ENCODE results near the gene GPRC5A. TPM values are rescaled to one million over a fixed set of nuclear protein-coding genes. Genes with fewer than 3 reads are reported as not detected.

GPRC5A gene
- total RNA-seq, 1 donor from 2014 or later, result under 0.01 TPM

DNA sequence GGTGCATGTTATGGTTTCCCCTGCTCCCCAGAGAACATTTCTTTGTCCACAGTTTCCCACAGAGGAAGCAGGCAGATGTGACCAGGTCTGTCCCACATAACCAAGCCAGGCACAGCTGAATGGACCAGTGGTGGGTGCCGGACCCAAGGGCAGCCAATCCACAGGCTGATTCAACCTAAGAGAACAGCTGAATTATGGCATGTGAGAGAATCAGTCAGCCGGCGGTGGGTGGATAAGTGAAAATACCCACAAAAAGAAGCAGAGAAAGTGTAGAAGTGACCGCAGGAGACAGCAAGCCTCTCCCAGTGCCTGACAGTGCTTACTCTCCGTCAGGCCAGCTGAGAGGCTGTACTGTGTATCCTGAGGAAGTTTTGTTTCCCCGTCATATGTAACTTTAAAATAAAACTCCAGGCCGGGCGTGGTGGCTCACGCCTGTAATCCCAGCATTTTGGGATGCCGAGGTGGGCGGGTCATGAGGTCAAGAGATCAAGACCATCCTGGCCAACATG is 45.7 kb downstream of the GPRC5A start:
- FAIRE-seq, result no peak
- no peak for DNase-seq (ENCODE audit: low spot score in 2 of 2)

DNA sequence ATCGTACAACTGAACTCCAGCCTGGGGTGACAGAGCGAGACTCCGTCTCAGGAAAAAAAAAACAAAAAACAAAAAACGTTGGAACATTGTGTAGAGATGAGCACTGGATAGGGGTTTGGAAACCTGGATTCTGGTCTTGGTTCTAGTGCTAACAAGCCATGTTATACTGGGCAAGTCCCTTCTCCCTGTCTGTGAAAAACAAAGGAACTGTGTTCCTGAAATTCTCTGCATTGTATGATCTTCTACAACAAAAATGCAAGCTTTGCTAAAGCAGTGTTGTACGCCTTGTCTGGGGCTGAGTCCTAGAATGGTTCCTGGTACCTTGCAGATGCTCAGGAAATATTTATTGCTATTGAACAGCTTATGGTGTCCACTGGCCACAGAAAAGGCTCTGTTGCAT is 47.2 kb downstream of the GPRC5A start:
- no peak for FAIRE-seq
- DNase-seq (ENCODE audit: low spot score in 2 of 2), result no peak

DNA sequence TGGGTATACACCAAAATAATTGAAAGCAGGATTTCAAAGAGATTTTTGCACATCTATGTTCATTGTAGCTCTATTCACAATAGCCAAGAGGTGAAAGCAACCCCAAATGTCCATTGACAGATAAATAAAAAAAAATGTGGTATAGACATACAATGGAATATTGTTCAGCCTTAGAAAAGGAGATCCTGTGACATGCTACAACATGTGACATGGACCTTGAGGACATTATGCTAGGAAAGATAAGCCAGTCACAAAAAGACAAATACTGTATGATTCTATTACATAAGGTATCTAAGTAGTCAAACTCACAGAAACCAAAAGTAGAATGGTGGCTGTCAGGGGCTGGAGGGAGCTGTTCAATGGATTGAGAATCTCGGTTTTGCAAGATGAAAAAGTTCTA is 48.5 kb downstream of the GPRC5A start:
- FAIRE-seq, result no peak

DNA sequence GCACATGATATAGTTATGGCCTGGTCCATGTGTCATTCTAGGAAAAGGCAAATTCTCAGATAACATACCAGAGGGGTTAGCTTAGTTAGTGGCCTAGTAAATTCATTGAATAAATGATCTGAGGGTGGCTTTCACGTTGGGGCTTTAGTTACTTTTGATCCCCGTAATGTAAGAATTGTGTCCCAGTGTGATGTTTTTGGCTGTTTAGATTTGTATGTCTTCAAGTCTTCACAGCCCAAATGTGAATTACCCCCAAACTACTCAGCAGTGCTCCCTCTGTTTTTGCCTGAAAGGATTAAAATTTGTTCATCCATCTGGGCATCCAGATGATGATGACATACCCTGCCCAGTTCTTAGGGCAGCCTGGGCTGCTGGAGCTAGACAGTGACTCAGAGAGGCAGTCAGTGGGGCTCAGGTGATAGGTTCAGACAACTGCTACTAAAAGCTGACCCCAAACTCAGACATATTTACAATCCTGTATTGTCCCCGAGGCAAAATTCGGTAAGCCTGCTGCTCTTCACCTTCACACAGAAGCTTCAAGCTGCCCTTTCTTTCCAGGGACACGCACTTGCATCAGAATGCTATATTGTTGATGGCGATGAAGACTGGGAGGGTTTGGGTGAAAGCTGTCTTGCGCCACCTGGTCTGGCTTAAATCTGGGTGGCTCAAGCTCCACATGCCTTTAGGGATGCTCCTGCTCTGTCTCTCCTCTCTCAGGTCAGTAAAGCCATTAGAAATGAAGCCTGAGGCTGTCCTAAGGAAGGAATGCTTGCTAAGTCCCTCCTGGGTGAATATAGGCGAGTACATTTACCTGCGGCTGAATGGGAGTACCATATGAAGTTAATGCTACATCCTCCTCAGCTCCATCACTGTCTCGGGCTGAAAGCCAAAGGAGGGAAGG is 50.3 kb downstream of the GPRC5A start:
- DNase-seq (ENCODE audit: low spot score in 2 of 2), result no peak
- FAIRE-seq, result no peak

More for the DNA sequence above, 48.5 kb downstream of the GPRC5A start:
- no peak for DNase-seq (ENCODE audit: low spot score in 2 of 2)

DNA sequence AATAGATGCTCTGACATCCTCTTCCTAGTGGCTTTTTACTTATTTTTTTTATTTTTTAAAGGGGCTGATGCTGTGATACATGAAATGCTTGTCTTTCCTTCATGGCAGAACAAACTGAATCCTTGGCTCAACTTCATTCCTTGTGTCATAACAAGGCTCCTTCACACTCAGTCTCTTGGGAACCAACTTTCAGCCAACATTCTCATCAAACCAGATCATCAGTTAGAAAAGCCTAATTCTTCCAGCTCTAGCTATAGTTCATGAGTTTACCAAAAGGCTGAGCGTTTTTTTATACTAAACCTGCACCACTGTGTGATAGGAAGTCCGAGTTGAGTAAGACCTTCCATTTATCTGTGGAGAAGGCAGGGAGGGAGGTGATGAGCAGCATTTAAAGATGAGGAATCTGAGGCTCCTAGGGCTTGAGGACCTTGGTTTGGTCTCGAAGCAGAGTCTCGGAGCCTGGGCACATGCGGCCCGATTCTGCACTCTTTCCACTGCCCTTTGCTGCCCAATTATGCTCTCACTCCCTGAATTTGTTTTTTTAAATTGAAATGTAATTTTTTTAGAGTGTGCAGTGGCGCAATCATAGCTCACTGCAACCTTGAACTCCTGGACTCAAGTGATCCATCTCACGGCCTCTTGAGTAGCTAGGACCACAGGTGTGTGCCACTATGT is 52.4 kb downstream of the GPRC5A start:
- DNase-seq (ENCODE audit: low spot score in 2 of 2) (no peak), FAIRE-seq (no peak)

DNA sequence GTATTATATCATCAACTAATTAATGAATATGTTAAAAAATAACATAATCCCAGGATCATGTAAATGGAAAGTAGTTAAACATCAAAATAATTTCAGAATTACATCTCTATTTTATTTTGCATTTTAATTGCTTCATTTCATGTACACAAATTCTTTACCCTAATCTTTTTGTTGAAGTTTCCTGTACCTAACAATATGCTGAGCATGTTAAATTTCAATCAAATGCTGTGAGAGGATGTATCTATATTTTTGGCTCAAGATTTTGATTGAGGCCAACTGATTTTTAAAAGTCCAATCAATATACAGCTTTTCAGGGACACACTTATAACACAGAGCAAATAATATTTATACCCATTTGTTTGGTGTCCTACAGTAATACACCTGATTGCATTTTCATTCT is 54.2 kb downstream of the GPRC5A start:
- DNase-seq (ENCODE audit: low spot score in 2 of 2), result no peak
- FAIRE-seq, result peak; percentile 95

DNA sequence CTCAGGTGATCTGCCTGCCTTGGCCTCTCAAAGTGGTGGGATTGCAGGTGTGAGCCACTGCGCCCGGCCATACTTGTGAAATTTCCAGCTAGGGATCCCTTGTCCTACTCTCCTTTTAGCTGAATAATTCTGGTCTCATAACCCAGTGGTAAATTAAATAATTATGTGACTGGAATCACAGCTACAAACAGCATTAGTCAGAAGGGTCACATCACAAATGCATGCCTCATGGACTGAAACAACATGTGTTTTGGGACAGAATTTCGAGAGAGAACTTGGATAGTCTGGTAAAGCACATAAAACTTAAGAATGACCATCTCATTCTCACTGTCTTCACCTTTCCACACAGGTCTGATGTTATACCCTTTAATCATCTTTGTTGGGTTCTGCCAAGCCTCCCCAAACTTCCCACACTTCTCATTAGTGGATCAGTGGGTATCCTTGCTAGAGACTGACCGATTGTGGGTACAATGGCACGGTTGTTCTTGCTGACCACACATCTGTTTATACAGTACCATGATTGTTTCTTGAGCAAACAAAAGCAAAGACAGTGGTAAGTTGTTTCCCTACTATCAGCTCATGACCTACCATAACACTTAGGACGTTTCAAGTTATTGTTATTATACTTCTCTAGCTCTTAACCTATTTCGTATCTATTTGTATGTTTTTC is 55.5 kb downstream of the GPRC5A start:
- FAIRE-seq (peak; percentile 91), DNase-seq (ENCODE audit: low spot score in 2 of 2) (peak; percentile 24 to 47)

DNA sequence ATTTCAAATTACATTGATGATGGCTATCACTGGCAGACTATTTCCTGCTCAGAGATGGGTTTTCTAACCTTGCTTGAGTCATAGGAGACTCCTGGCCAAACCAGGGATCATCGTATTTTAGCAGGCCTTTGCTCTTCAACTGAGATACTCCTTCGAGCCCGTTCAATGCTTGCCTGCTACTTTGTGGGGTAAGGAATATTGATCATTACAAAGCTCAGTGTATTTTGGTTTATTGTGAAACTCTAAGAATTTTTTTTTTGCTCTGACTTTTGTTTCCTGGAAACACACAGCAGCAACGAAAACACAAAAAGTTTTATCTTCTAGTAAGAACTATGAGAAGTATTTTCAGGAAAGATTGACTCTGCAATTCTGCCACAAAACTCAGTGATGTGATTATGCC is 56.5 kb downstream of the GPRC5A start:
- DNase-seq (ENCODE audit: low spot score in 2 of 2) (no peak), FAIRE-seq (no peak)

DNA sequence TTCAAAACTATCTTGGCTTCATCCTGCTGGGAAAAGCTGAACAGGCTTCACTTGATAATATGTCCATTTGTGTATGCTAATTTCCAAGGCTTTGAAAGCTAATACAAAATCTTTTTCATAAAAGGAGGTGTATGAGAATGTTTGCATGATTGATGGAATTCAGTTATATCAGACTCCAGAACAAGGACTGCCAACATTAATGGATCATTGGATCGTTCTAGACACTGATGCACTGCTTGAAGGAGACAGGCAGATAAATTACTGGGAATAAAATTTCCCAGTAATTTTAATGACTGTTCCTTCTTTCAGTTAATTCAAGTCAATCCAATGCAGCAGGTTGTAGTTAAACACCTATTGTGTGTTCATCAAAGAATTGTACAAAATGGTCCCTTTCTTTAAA is 60.1 kb downstream of the GPRC5A start:
- FAIRE-seq (no peak), DNase-seq (ENCODE audit: low spot score in 2 of 2) (no peak)

DNA sequence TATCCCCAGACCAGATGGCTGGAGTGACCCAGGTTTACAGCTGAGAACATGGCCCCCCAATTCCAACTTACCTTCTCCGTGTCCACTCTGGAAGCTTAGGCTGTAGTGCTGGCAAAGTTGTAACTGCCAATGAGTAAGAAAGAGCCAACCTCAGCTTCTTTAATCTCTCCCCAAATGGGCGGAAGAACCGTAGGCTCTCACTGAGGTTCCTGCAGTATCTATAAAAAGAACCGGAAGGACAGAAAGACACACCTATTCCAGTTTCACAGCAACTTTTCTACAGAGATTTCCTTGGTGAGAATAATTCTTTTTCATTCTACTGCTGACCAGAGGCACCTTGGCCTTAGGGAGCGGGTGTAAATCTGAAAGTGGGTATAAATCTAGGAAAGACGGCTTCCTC is 60.7 kb downstream of the GPRC5A start, which contains the start of gene GPRC5D:
TSS of gene GPRC5D (minus strand) at position 135 of the 400 bp plus-strand sequence. CDS start 1,786 bp downstream, outside the sequence.
- DNase-seq (ENCODE audit: low spot score in 2 of 2), result no peak
- FAIRE-seq, result no peak

DNA sequence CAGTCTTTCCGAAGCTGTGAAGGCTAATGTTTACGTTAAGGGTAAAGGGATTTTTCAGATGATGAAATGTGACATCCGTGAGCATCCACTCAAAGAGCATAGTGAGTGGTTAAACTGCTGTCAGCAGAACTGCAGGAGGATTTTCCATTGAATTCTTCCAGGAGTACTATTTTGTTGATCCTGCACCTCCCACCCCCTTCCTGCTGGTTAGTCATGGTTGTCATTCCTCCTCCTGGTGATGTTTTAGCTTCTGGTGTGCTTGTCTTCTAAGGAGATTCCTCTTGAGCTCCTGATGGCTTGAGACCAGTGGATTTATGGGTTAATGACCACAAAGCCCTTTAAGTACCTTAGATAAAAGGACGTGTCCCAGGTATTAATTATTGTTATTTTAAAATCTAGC is 63.0 kb downstream of the GPRC5A start:
- FAIRE-seq (no peak), DNase-seq (ENCODE audit: low spot score in 2 of 2) (no peak)

DNA sequence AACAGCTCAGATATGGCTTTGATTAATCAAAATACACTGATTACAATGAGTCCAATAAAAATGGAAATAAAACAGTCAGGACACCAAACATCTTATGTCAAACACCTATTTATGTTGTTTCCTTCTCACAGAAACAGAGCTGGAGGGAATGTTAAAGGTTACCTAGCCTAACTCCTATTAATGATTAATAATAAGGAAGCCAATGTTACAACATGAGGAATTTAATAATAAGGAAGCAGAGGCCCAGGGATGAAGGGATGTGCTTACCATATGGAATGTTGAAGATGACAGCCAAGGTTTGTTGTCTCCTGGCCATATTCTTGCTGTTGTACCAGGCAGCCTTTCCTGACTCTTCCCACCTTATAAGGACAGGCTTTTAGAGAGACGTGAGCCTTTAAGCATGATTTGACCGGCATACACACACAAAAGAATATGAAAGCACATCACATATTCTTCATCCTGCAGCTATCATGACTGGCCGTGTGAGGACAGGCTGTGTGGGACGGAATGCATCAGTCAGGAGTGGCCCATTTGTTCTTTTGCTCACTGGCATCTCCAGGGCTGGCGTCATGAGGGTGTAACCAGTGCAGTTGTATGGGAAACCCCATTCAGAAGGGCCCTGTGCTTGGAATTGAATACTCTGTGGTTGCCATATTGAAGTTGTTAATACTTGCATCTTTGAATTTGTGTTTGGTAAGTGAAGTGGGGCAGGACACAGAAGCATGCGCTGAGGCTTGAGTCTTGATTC is 63.7 kb downstream of the GPRC5A start:
- FAIRE-seq, result no peak
- DNase-seq (ENCODE audit: low spot score in 2 of 2), result no peak

DNA sequence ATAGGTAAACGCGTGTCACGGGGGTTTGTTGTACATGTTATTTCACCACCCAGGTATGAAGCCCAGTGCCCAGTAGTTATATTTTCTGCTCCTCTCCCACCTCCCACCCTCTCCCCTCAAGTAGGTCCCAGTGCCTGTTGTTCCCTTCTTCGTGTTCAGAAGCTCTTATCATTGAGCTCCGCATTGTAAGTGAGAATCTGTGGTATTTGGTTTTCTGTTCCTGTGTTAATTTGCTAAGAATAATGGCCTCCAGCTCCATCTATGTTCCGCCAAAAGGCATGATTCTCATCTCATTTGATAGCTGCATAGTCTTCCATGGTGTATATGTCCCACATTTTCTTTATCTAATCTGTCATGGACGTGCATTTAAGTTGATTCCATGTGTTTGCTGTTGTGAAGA is 67.5 kb downstream of the GPRC5A start:
- FAIRE-seq (no peak), DNase-seq (ENCODE audit: low spot score in 2 of 2) (no peak)

DNA sequence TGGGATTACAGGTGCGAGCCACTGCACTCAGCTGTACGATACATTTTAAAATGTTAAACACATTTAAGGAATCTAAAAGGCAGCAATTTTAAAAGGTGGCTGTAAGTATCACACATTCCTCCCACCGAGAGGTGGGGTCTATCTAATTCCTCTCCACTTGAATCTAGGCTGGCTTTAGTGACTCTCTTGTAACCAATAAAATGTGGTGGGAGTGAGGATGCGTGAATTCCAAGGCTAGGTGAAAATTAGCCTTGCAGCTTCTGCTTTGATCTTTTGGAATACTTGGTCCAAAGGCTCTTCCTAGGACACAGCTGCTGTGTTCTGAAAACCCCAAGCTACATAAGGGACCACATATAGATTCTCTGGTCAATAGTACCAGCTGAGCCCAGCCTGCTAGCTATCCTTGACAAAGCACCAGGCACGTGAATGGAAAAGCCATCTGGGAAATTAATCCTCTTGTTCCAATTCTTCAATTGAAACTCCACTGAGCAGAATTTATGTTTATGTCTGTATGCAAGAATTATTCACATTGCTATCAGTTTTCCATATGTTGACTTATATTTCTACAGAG is 69.4 kb downstream of the GPRC5A start:
- DNase-seq (ENCODE audit: low spot score in 2 of 2), result no peak
- no peak for FAIRE-seq

DNA sequence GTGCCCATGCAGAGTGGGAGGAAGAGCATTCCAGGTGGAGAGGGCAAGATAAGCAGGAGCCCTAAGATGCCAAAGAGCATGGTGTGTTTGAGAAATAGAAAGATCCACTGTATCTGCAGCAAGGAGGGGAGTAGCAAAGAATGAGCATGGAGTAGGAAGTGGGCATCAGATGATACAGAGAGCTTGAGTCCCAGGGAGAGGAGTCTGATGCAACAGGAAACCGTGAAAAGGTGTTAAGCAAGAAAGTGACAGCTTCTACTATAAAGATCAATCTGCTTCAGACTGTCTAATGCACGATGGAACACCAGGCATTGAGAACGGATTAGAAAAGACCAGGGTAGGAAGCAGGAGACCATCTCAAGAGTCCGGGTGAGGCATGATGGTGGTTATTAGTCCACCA is 72.9 kb downstream of the GPRC5A start:
- FAIRE-seq (no peak), DNase-seq (ENCODE audit: low spot score in 2 of 2) (no peak)

DNA sequence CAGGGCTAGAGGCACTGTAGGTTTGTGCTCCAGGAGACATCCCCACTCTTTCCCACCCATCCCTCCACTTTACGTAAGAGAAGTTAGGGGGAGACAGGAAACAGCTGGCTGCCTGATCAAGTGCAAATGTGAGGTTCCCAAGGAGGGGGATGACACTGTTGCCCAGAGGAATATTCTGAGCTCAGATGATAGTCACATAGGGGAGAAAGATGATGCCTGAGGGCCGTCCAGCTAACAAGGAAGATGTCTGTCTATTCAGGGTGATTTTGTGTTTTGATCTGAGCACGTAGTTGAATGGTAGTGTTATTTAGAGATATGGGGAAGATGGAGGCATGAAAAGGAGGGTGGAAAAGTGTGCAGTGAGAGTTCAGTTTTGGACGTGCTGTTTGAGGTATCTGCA is 74.5 kb downstream of the GPRC5A start:
- DNase-seq (ENCODE audit: low spot score in 2 of 2), result no peak
- FAIRE-seq, result no peak

Data from frontal cortex (tissue), 4 donors.